CD1c-positive myeloid dendritic cell (primary cell): ENCODE measurements around the gene ENPEP.

Experiments
- DNase-seq: peaks from one replicate; pipeline ENCODE4 v3.0.0-alpha.2; 2016; ENCODE audit errors: extremely low spot score

ENPEP gene

GRCh38 chr4:110609044-110609750 lies 133.2 kb downstream of the ENPEP start:
- DNase-seq = no peak

GRCh38 chr4:110610620-110610939 lies 134.6 kb downstream of the ENPEP start:
- DNase-seq = no peak

GRCh38 chr4:110610940-110611831 lies 135.2 kb downstream of the ENPEP start:
- no peak for DNase-seq

GRCh38 chr4:110611968-110612447 lies 136.1 kb downstream of the ENPEP start:
- no peak for DNase-seq

GRCh38 chr4:110612631-110613269 lies 136.8 kb downstream of the ENPEP start:
- no peak for DNase-seq

- DNase-seq = no peak
Measured at GRCh38 chr4:110613745-110614144, 137.8 kb downstream of the ENPEP start.

GRCh38 chr4:110614173-110614963 lies 138.4 kb downstream of the ENPEP start:
- no peak for DNase-seq
